HG02588 (cell line): ENCODE results near the gene G2E3.
"Not testable (repeated sequence)": the region's sequence is repeated elsewhere in the genome, so short reads cannot be mapped to it uniquely, and the experiment has no call there.

Source experiments
- ATAC-seq: cut with Tn5 transposase; IDR thresholded peaks from one replicate; pipeline ENCODE4 v1.9.1; 2021; ENCODE audit warnings: mild to moderate bottlenecking, moderate library complexity; ENCODE audit not compliant: unreplicated experiment

Gene G2E3

DNA sequence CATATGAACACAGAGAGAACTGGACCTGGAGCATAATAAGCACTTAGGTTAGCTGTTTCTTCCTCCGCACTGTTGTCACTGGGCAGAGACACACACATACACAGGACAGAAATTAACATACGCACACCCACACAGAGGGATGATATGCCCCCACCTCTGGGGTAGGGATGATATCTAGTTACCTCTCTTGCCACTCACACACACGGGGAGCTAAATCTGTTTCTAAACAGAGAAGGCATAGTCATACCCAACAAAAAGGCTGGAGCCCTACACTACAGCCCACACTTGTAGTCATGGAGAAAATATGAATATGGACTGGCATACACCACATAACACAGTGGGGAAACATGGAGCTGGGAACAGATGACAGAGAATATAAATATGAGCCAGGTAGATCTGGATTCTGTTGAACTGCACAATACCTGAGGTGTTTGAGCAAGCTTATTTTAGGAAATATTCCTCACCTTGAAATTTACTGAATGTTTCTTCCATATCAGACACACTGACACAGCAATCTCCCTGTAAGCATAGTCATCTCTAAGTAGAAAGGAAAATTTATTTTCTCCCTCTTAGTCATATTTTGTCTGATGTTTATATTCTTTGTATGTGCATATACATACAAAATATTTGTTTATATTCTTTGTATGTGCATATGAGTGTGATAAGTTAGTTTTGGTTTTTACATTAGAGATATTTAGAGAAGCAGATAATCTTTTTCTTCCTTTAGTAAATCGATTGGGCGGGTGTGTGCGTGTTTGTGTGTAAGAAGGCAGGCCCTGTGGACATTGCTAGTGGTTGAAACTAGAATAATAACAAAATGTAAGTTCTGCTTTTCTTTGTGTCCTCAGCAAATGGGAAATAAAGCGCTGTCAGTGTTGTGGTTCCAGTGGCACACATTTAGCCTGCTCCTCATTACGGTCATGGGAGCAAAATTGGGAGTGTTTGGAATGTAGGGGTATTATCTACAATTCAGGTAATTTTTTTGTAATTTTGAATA lies 42.3 kb downstream of the G2E3 start:
- no peak for ATAC-seq

DNA sequence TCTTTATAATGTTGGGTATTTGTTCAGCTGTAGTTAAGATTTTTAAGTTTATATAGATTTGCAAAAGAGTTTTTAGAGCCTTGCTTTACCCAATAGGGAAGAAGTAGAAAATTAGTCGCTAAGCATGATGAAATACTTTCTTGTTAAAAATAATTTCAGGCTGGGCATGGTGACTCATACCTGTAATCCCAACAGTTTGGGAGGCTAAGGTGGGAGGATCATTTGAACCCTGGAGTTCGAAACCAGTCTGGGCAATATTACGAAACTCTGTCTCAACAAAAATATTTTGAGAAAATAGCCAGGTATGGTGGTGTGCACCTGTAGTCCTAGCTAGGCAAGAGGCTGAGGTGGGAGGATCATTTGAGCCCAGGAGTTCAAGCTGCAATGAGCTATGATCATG lies 44.4 kb downstream of the G2E3 start:
- no peak for ATAC-seq

DNA sequence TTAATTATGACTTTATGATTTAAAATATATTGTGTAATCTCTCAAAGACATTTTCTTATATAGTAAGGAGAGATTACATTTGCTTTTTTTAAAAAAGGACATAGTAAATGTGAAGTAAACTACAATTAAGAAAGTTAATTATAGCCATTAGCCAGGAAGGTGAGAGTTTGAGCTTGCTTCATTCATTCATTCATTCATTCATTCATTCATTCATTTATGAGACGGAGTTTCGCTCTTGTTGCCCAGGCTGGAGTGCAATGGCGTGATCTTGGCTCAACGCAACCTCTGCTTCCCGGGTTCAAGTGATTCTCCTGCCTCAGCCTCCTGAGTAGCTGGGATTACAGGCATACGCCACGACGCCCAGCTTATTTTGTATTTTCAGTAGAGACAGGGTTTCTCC lies 45.7 kb downstream of the G2E3 start:
- not testable (repeated sequence) for ATAC-seq

DNA sequence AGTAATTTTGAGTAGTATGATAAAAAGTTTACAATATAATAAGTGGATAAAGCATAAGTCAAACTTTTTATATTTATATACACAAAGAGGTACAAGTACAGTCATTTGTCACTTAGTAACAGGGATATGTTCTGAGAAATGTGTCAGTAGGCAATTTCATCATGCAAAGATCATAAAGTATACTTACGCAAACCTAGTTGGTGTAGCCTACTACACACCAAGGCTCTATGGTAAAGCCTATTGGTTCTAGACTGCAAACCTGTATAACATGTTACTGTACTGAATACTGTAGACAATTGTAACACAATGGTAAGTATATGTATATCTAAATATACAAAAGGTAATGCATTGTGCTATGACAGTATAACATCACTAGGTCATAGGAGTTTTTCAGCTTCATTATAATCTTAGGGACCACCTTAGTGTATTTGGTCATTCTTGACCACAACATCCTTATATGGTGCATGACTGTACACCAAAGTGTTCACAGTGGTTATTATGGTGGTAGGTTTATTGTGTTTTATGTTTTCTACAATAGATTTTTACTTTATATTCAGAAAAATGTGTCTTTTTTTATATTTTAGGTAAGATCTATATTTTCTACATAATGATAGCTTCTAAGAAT lies 48.3 kb downstream of the G2E3 start:
- ATAC-seq = no peak

- ATAC-seq = no peak
These were observed 49.6 kb downstream of the G2E3 start for GRCh38 chr14:30608533-30609006.

- no peak for ATAC-seq
These were observed 51.9 kb downstream of the G2E3 start for GRCh38 chr14:30610787-30611343.

- no peak for ATAC-seq
These were observed 55.2 kb downstream of the G2E3 start for GRCh38 chr14:30614155-30614554.

DNA sequence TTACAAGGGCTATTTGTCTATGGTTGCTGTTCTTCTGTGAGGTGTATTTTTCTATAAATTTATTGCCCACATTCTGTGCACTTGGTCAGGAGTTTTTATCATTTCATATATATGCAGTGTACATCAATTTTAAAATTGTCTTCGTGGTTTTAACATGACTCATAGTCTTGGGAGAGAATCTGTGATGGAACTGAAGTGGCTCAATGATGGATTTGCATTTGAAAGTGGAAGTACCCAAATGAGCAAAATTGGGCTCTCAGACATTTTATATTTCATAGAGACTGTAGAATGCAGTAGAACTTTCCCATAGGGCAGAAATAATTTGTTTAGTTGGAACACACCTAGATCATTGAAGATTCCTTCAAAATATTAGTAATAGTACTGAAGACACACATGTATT lies 61.2 kb downstream of the G2E3 start:
- peak; percentile 29 for ATAC-seq

GRCh38 chr14:30621354-30621939 lies 62.5 kb downstream of the G2E3 start:
- ATAC-seq = no peak

DNA sequence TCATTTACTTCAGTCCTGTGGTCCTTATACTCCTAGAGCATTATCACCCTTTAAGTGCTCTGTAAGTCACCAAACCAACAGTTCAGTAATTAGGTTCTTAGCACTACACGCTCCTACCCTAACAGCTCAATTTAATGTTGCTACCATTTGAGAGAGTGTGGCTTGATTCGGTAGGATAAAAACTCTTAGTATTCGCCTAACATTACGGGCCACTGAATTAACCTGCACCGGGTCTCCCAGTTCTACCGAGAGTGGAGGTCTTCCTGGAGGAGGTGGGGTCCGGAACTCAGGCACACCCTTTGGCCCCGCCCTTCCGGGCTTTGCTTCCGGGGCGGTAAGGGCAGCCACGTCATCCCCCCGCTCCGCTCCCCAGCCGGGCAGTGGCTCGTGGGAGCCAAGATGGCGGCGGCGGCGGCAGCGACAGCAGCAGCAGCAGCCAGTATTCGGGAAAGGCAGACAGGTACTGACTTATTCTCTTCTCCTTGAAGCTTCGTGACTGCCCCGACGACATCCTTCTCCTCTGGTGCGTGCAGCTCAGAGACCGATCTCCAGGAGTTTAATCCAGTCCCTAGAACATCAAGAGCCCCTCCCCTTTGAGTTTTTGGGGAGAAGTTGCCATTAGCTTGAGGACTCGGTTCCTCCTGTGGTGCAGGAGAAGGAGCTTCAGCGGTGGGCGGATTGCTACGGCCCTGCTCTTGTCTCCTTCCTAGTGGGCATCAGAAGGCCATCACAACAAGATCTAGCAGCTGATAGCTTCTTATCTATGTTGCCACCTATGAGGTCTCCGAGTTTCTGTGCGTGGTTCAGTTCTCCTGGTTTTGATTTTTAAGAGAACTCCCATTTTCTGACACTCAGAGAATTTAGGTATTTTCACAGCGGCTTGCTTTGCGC lies 63.2 kb downstream of the G2E3 start, which contains the start of gene SCFD1:
TSS of gene SCFD1 (plus strand) at position 380 of the 891 bp plus-strand sequence. CDS start at position 400, 20 bp downstream.
- peak; percentile 97 for ATAC-seq

GRCh38 chr14:30623412-30624131 lies 64.6 kb downstream of the G2E3 start:
- no peak for ATAC-seq

- ATAC-seq = no peak
These were observed 65.1 kb downstream of the G2E3 start for GRCh38 chr14:30624132-30624423.

DNA sequence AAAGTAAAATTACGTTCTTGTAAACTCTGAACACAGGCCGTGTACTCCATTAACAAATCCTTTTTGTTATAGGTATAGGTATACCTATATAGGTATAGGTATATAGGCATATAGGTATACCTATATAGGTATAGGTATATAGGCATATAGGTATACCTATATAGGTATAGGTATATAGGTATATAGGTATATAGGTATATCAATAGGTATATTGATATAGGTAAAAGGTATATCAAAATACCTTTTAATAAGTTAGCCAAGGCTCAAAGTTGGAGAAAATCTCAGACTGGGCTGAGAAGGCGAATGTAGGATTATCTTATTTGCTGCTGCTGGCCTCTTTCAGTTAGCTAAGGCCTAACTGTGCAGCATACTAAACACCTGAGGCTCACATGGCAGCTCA lies 66.6 kb downstream of the G2E3 start:
- ATAC-seq = no peak

DNA sequence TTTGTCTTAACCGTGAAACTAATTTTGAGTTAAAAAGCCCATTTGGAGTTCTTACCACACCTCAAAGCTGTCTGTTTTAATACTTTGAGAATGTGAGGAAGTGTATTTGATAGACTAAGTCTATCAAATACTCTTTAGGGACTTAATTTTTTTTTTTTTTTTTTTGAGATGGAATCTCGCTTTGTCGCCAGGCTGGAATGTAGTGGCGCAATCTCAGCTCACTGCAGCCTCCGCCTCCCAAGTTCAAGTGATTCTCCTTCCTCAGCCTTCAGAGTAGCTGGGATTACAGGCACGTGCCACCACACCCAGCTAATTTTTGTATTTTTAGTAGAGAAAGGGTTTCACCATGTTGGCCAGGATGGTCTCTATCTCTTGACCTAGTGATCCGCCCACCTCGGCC lies 70.5 kb downstream of the G2E3 start:
- not testable (repeated sequence) for ATAC-seq

DNA sequence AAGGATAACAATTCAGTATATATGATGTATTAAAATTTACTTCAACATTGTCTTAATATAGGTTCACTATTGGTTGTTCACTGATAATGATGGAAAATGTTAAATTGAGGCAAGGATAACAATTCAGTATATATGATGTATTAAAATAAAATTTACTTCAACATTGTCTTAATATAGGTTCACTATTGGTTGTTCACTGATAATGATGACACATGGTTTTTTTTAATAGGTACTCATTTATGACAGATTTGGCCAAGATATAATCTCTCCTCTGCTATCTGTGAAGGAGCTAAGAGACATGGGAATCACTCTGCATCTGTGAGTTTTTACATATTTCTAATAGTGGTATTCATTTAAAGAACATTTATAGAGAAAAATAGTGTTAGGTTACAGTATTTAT lies 71.3 kb downstream of the G2E3 start:
- no peak for ATAC-seq

DNA sequence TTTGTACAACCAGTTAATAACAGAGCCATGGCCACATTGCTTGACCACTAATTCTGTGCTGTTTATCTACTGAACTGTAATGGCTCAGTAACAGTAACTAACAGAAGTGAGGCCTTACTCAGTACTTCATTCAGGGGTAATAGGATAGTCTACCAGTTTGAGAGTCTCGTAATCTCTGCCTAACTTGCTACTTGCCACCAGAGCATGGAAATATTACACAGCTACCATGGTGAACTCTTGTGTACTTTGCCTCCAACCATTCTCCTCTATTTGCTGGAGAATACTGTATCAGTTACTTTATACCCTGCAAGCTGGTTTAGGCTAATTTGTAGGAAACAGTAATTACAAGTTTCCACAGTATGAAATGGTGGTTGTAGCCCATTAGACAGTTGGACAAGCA lies 73.8 kb downstream of the G2E3 start:
- ATAC-seq = no peak

DNA sequence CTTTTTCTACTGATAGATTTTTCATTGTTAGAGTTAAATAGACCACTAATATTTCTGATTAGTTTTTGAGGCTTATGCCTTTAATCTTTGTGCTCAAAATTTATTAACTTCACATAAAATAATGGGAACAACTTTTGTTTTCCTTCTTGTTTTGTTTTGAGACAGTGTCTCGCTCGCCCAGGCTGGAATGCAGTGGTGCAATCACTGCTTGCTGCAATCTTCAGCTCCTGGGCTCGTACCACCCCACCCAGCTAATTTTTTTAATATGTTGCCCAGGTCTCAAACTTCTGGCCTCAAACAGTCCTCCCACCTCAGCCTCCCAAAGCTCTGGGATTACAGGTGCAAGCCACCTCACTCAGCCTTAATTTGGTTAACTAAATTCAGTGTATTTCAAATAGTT lies 80.0 kb downstream of the G2E3 start:
- ATAC-seq = no peak

DNA sequence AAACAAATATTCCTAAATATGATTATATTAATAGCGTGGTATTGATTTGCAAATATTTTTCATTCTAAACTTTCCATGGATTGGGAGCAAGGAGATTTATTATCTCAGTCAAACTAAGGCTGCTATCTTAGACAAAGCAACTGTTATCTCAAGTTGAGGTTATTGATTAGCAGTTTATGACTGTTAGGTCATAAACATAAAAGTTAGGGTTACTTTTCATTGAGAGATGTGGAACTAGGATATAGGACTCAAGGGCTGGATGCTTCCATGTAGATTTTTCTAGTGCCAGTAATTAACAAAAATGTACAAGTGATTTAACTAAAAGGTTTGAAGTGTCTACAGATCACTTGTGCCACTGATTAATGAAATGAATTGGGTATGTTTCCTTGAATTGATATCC lies 82.2 kb downstream of the G2E3 start:
- no peak for ATAC-seq

DNA sequence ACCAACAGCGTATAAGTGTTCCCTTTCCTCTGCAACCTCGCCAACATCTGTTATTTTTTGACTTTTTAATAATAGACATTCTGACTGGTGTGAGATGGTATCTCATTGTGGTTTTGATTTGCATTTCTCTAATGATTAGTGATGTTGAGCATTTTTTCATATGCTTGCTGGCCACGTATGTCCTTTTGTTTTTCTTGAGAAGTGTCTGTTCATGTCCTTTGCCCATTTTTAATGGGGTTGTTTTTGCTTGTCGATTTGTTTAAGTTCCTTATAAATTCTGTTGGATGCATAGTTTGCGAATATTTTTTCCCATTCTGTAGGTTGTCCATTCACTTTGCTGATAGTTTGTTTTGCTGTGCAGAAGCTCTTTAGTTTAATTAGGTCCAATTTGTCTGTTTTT lies 85.5 kb downstream of the G2E3 start:
- not testable (repeated sequence) for ATAC-seq

DNA sequence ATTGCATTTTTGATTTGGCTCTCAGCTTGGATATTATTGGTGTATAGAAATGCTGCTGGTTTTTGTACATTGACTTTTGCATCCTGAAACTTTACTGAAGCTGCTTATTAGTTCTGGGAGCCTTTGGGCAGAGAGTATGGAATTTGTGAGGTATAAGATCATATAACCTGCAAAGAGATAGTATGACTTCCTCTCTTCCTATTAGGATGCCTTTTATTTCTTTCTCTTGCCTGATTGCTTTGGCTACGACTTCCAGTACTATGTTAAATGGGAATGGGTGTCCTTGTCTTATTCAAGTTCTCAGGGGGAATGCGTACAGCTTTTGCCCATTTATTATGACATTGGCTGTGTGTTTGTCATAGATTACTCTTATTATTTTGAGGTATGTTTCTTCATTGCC lies 86.6 kb downstream of the G2E3 start:
- ATAC-seq = no peak
